Heart left ventricle (tissue), 16 donors: ENCODE data around the gene PTPRO. TPM values are rescaled to one million over a fixed set of nuclear protein-coding genes. Genes with fewer than 3 reads are reported as not detected.

Experiments
- ATAC-seq, 4 donors: fragments of 200-7000 bp; cut with Tn5 transposase; one replicate each; pipeline ENCODE4 v1.9.1; 2020 to 2022; ENCODE audit warnings: moderate library complexity in 4 of 4, mild to moderate bottlenecking in 3 of 4, moderate number of reproducible peaks in 1 of 4
- DNase-seq, 5 donors: peaks; one replicate each; pipeline ENCODE4 v3.0.0-alpha.2; 2020
- H3K27ac ChIP-seq, 12 donors: fragments of 200-600 bp; sonication (generic) in 4 of 12; one replicate each; pipeline versions ENCODE4 v1.5.0 to v1.8.0; 2016 to 2022; ENCODE audit warnings: mild to moderate bottlenecking in 2 of 12
- H3K27me3 ChIP-seq, 9 donors: fragments of 200-600 bp; sonication (generic) in 2 of 9; one replicate each; pipeline versions ENCODE4 v1.5.1 to v1.8.0; 2016 to 2022; ENCODE audit warnings: mild to moderate bottlenecking in 3 of 9
- H3K36me3 ChIP-seq, 9 donors: fragments of 200-600 bp; sonication (generic) in 2 of 9; one replicate each; pipeline versions ENCODE4 v1.5.0 to v1.8.0; 2018 to 2022; ENCODE audit warnings: mild to moderate bottlenecking in 2 of 9
- H3K4me1 ChIP-seq, 12 donors: fragments of 200-600 bp; sonication (generic) in 4 of 12; one replicate each; pipeline versions ENCODE4 v1.5.0 to v1.8.0; 2016 to 2022; ENCODE audit warnings: mild to moderate bottlenecking in 3 of 12
- H3K4me3 ChIP-seq, 12 donors: fragments of 200-600 bp; sonication (generic) in 4 of 12; one replicate each; pipeline versions ENCODE4 v1.5.0 to v1.8.0; 2017 to 2022; ENCODE audit warnings: mild to moderate bottlenecking in 9 of 12, moderate library complexity in 4 of 12
- H3K9me3 ChIP-seq, 12 donors: fragments of 200-600 bp; sonication (generic) in 4 of 12; one replicate each; pipeline versions ENCODE4 v1.5.0 to v1.8.0; 2016 to 2022; ENCODE audit warnings: mild to moderate bottlenecking in 1 of 12
- CTCF ChIP-seq, 12 donors: fragments of 200-600 bp; sonication (generic) in 4 of 12; IDR thresholded peaks; one replicate each; pipeline versions ENCODE4 v1.5.0 to v1.8.0; 2018 to 2022; ENCODE audit warnings: antibody characterized with exemption in 12 of 12, mild to moderate bottlenecking in 5 of 12
- POLR2A ChIP-seq, 2 donors: fragments of 450-650 bp; IDR thresholded peaks; one replicate each; pipeline ENCODE4 v1.6.1; 2017; ENCODE audit warnings: antibody characterized with exemption in 2 of 2, mild to moderate bottlenecking in 2 of 2, moderate library complexity in 2 of 2
- WGBS, 4 donors: extraction: QIAGEN DNeasy Blood & Tissue Kit in 2 of 4; methylation state at CpG; one replicate each; pipeline versions ENCODE4 v1.1.5 to v1.1.7; 2013 to 2018; 5-methylcytosine and 5-hydroxymethylcytosine counted together
- intact Hi-C, 10 donors: fragments of 100-400 bp; cut with DNase I; formaldehyde crosslinking; loops; one replicate each; pipeline versions ENCODE4 v1.11.1 to v1.14.2; 2022
- polyA plus RNA-seq, 2 donors: library from polyadenylated mRNA; stranded (reverse); fragments of 200-250 nt; gene quantifications; one replicate each; pipeline ENCODE4 v1.2.3, GENCODE V29; 2013
- total RNA-seq, 9 donors: library from RNA; depleted of rRNA in 2 of 9; stranded (reverse); fragments of >200 nt in 2 of 9; fragmentation: NEBNext Ultra II Directional in 3 of 9; extraction: Animal tissue kit (Norgen Biotek cat#: 25700) in 3 of 9; gene quantifications; one replicate each; pipeline versions ENCODE4 v1.1.0 to v1.2.4, GENCODE V29; 2016 to 2023
- donor health status: ischemic (EF 13 %, LVEDD 7.1; RV severe dilation, severe dysfunction).
- donor health status: healthy with polysubstance abuse.
- donor health status: DM: no; HTN: yes; CAD: no.
- donor health status: DM: no; HTN: no; CAD: no.
- donor health status: ischemic (EF 25% LVEDD 6.9; RV normal size, moderate dysfunction).
- donor health status: ischemic (EF 25% LVEDD 5.7; RV mildly dilated, moderate dysfunction).
- donor health status: healthy.
- donor health status: DM: yes; HTN: yes; CAD: no.
- donor health status: ischemic (EF 35%, LVEDD 5.7; RV mildly dilated, moderate dysfunction).
- donor health status: nonischemic (EF 11% LVEDD 7.7; RV severe dilation, severe dysfunction).
- donor health status: DM: yes; HTN: yes; CAD: no.
- donor health status: PGD.
- donor health status: ischemic (EF 29% LVEDD 5.4; RV normal size, mild dysfunction).
- donor health status: nonischemic (EF 23%, LVEDD 6.1; RV moderate dilation, normal function).

PTPRO gene
- total and polyA plus RNA-seq, 11 donors = 0.20 to 9.3 (median 0.57) TPM

- Histone ChIP-seq H3K4me3 (no peak overlapping the region), H3K27me3 (no peaks in the 10 kb centered on the region), H3K9me3 (no peaks in the 10 kb centered on the region), H3K27ac (no peak overlapping the region), H3K4me1 (no peaks in the 10 kb centered on the region), H3K36me3 (no peaks in the 10 kb centered on the region)
- intact Hi-C loops = no loop called here
- DNase-seq (no peak), ATAC-seq (no peak)
- TF ChIP-seq POLR2A (IDR thresholded peaks at IDR 0.05) (no peak), CTCF (IDR thresholded peaks at IDR 0.05) (no peak)
These were observed 71.7 kb downstream of the PTPRO start for GRCh38 chr12:15393995-15394394.

- Histone ChIP-seq H3K27ac (no peak overlapping the region), H3K4me3 (no peak overlapping the region), H3K9me3 (no peaks in the 10 kb centered on the region), H3K27me3 (no peaks in the 10 kb centered on the region), H3K36me3 (no peaks in the 10 kb centered on the region), H3K4me1 (no peaks in the 10 kb centered on the region)
- WGBS, 4 donors = 0 to 3% (median 1%) methylated on average over 1 of the region's 1 CpG
- intact Hi-C loops = no loop called here
- ATAC-seq (no peak), DNase-seq (no peak)
- TF ChIP-seq POLR2A (IDR thresholded peaks at IDR 0.05) (no peak), CTCF (IDR thresholded peaks at IDR 0.05) (no peak)
These were observed 82.2 kb downstream of the PTPRO start for GRCh38 chr12:15404485-15404884.

GRCh38 chr12:15405606-15406005 lies 83.3 kb downstream of the PTPRO start:
- TF ChIP-seq CTCF (IDR thresholded peaks at IDR 0.05) (no peak), POLR2A (IDR thresholded peaks at IDR 0.05) (no peak)
- Histone ChIP-seq H3K27me3 (no peaks in the 10 kb centered on the region), H3K4me3 (no peak overlapping the region), H3K4me1 (no peaks in the 10 kb centered on the region), H3K36me3 (no peaks in the 10 kb centered on the region), H3K9me3 (no peaks in the 10 kb centered on the region), H3K27ac (no peak overlapping the region)
- no peak for DNase-seq
- intact Hi-C loops = no loop called here
- ATAC-seq = no peak
- 80 to 88% (median 82%) methylated on average over 2 of the region's 2 CpGs for WGBS, 4 donors

GRCh38 chr12:15407025-15407424 lies 84.7 kb downstream of the PTPRO start:
- WGBS, 4 donors = 63 to 72% (median 69%) methylated on average over 2 of the region's 2 CpGs
- Histone ChIP-seq H3K27ac (no peak overlapping the region), H3K4me1 (no peaks in the 10 kb centered on the region), H3K36me3 (no peaks in the 10 kb centered on the region), H3K27me3 (no peaks in the 10 kb centered on the region), H3K4me3 (no peak overlapping the region), H3K9me3 (no peaks in the 10 kb centered on the region)
- DNase-seq (no peak), ATAC-seq (no peak)
- intact Hi-C loops = no loop called here
- TF ChIP-seq CTCF (IDR thresholded peaks at IDR 0.05) (no peak), POLR2A (IDR thresholded peaks at IDR 0.05) (no peak)
